Prostate gland (tissue), 2 donors: ENCODE data around the gene CYP4Z1. TPM values are rescaled to one million over a fixed set of nuclear protein-coding genes. Genes with fewer than 3 reads are reported as not detected.
A peak's percentile ranks its signal among the peaks of the same experiment; 100 is the strongest.

Experiments used
- DNase-seq: peaks from one replicate; pipeline ENCODE4 v3.0.0-alpha.2; 2019; ENCODE audit warnings: low spot score
- H3K27ac ChIP-seq, 2 donors: fragments of 200-600 bp; sonication (generic); 2 replicates each; pipeline ENCODE4 v1.5.1; 2017 to 2019
- H3K27me3 ChIP-seq: fragments of 200-600 bp; sonication (generic); replicated peaks from 2 replicates; pipeline ENCODE4 v1.5.1; 2019; ENCODE audit not compliant: insufficient read depth
- H3K36me3 ChIP-seq, 2 donors: fragments of 200-600 bp; sonication (generic); 1 replicate in 1 of 2; 2 replicates in 1 of 2; pipeline versions ENCODE4 v1.5.1 to v1.8.1; 2017 to 2019
- H3K4me1 ChIP-seq: fragments of 200-600 bp; sonication (generic); replicated peaks from 2 replicates; pipeline ENCODE4 v1.5.1; 2019
- H3K4me3 ChIP-seq, 2 donors: fragments of 200-600 bp; sonication (generic); 2 replicates each; pipeline ENCODE4 v1.5.1; 2017 to 2019
- H3K9me3 ChIP-seq: fragments of 200-600 bp; sonication (generic); 2 replicates; pipeline ENCODE4 v1.5.1; 2017
- POLR2A ChIP-seq: fragments of 450-650 bp; IDR thresholded peaks from one replicate; pipeline ENCODE4 v1.6.1; 2016; ENCODE audit warnings: antibody characterized with exemption, mild to moderate bottlenecking
- POLR2AphosphoS5 ChIP-seq: sonication (generic); formaldehyde crosslinking; IDR thresholded peaks from one replicate; pipeline ENCODE4 v1.6.1; 2017; ENCODE audit warnings: antibody characterized with exemption
- WGBS: methylation state at CpG from one replicate; pipeline ENCODE4 v1.1.5; 2018; 5-methylcytosine and 5-hydroxymethylcytosine counted together
- intact Hi-C: fragments of 100-400 bp; cut with DNase I; formaldehyde crosslinking; loops from one replicate; pipeline ENCODE4 v1.14.2; 2022
- total RNA-seq, 2 donors: library from RNA; depleted of rRNA; stranded (reverse); fragments of >200 nt; gene quantifications; one replicate each; pipeline ENCODE4 v1.1.0, GENCODE V29; 2016
- TF ChIP-seq, protein P1 (sequence below), 4 experiments: fragments of 200-600 bp in 2 of 4; fragments of 450-650 bp in 2 of 4; sonication (generic) in 2 of 4; IDR thresholded peaks; 1 replicate in 3 of 4; 2 replicates in 1 of 4; pipeline ENCODE4 v1.5.1; 2016 to 2019; ENCODE audit warnings: antibody characterized with exemption in 4 of 4, mild to moderate bottlenecking in 2 of 4, moderate library complexity in 2 of 4

Gene CYP4Z1, protein sequence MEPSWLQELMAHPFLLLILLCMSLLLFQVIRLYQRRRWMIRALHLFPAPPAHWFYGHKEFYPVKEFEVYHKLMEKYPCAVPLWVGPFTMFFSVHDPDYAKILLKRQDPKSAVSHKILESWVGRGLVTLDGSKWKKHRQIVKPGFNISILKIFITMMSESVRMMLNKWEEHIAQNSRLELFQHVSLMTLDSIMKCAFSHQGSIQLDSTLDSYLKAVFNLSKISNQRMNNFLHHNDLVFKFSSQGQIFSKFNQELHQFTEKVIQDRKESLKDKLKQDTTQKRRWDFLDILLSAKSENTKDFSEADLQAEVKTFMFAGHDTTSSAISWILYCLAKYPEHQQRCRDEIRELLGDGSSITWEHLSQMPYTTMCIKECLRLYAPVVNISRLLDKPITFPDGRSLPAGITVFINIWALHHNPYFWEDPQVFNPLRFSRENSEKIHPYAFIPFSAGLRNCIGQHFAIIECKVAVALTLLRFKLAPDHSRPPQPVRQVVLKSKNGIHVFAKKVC
- 1 to 10 TPM in 1 of 2 donors, under 1 TPM in 1; 0.87 to 2.0 TPM for total RNA-seq

DNA sequence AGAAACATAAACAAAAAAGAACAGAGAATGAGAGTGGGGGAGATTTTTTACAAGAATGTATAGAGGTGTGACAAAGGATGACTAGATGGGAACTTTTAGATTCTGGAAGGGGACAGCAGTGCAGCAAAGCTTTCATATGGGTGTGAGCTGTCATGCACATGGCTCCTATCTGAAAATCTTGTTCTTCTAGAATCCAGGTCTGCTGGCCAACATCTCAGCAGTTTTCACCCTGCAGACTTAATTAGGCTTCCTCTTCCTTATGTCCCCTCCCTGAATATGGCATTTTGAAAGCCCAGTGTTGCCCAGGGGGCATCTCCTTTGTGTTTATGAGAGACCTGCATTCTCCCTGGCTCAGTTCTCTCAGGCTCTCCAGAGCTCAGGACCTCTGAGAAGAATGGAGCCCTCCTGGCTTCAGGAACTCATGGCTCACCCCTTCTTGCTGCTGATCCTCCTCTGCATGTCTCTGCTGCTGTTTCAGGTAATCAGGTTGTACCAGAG, at the start of gene CYP4Z1:
Gene CYP4Z1, plus strand, starts transcription at position 135 of the 498 bp plus-strand sequence. Its CDS starts 260 bp downstream, at position 395.
- Histone ChIP-seq H3K9me3 (no peaks in the 10 kb centered on the region), H3K4me3 (no peak within 1 kb of the TSS), H3K27me3 (no peaks in the 10 kb centered on the region), H3K27ac (no peak within 1 kb of the TSS), H3K4me1 (no peaks in the 10 kb centered on the region), H3K36me3 (no peaks in the 10 kb centered on the region)
- intact Hi-C loops: no loop called here
- DNase-seq: no peak
- TF ChIP-seq, protein P1, sequence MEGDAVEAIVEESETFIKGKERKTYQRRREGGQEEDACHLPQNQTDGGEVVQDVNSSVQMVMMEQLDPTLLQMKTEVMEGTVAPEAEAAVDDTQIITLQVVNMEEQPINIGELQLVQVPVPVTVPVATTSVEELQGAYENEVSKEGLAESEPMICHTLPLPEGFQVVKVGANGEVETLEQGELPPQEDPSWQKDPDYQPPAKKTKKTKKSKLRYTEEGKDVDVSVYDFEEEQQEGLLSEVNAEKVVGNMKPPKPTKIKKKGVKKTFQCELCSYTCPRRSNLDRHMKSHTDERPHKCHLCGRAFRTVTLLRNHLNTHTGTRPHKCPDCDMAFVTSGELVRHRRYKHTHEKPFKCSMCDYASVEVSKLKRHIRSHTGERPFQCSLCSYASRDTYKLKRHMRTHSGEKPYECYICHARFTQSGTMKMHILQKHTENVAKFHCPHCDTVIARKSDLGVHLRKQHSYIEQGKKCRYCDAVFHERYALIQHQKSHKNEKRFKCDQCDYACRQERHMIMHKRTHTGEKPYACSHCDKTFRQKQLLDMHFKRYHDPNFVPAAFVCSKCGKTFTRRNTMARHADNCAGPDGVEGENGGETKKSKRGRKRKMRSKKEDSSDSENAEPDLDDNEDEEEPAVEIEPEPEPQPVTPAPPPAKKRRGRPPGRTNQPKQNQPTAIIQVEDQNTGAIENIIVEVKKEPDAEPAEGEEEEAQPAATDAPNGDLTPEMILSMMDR (IDR thresholded peaks at IDR 0.05): no peak
- TF ChIP-seq POLR2AphosphoS5 (no peak), POLR2A (no peak)

DNA sequence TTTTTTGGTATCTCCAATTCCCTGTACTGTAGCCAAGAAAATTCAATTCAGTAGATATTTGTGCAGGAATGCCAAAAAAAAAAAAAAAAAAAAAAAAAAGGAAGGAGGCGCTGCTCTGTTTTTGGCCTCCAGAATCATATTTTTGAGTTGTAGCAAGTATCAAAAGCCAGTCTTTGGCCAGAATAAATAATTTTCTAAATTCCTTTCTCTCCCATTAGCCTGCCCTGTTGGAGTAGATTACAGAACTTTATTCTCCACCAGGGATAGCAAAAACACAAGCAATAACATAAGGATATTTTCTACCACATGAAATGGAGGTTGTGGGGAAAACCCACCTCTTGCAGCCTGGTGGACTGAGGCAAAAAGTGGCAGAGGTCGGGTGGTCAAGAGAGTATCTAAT, 46.0 kb upstream of the CYP4Z1 start:
- DNase-seq: no peak
- intact Hi-C loops: no loop called here
- Histone ChIP-seq H3K27ac (no peak overlapping the region), H3K36me3 (no peaks in the 10 kb centered on the region), H3K4me1 (no peaks in the 10 kb centered on the region), H3K9me3 (no peaks in the 10 kb centered on the region), H3K4me3 (no peak overlapping the region), H3K27me3 (no peaks in the 10 kb centered on the region)
- TF ChIP-seq, protein P1 (IDR thresholded peaks at IDR 0.05): no peak
- no peak for TF ChIP-seq POLR2A
- no peak for TF ChIP-seq POLR2AphosphoS5
- WGBS: 84% methylated on average over 2 of the region's 2 CpGs

DNA sequence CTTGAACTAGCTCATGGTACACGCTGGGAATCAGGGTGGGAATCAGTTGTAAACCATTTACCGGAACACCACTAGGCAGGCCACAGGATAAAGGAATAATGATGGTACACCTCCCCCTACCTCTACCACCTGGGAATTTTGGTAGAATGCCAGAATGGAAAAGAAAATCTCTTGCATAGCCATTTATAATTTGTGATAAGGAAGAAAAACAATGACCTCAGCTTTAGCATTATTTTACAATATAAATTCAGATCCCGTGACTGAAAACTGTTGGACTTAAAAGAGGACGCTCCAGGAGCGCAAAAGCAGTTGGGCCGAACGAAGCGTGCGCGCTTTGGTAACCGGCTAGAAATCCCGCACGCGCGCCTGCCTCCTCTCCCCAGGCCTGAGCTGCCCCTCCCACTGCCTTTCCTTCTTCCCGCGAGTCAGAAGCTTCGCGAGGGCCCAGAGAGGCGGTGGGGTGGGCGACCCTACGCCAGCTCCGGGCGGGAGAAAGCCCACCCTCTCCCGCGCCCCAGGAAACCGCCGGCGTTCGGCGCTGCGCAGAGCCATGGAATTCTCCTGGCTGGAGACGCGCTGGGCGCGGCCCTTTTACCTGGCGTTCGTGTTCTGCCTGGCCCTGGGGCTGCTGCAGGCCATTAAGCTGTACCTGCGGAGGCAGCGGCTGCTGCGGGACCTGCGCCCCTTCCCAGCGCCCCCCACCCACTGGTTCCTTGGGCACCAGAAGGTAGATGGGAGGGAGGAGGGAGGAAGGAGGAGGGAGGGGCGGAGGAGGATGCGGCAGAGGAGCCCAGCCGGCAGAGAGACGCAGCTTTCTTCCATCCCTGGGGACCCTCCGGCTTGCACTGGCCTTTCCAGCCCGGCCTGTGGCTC, 43.5 kb upstream of the CYP4Z1 start, which contains the start of gene CYP4X1:
Gene CYP4X1, plus strand, starts transcription at position 402 of the 873 bp plus-strand sequence. Its CDS starts 149 bp downstream, at position 551.
- TF ChIP-seq, protein P1 (IDR thresholded peaks at IDR 0.05): no peak
- no peak for TF ChIP-seq POLR2A
- TF ChIP-seq POLR2AphosphoS5: no peak
- no peaks in the 10 kb centered on the region for H3K9me3 ChIP-seq
- H3K36me3 ChIP-seq: no peaks in the 10 kb centered on the region
- H3K4me3 ChIP-seq: peak within 1 kb of the TSS; percentile 25 to 34
- H3K27ac ChIP-seq: peak within 1 kb of the TSS in 1 of 2 donors; percentile 36
- no peaks in the 10 kb centered on the region for H3K4me1 ChIP-seq
- 2% methylated on average over 44 of the region's 49 CpGs for WGBS
- peak; percentile 24 for DNase-seq
- no peaks in the 10 kb centered on the region for H3K27me3 ChIP-seq
- intact Hi-C loops: no loop called here

DNA sequence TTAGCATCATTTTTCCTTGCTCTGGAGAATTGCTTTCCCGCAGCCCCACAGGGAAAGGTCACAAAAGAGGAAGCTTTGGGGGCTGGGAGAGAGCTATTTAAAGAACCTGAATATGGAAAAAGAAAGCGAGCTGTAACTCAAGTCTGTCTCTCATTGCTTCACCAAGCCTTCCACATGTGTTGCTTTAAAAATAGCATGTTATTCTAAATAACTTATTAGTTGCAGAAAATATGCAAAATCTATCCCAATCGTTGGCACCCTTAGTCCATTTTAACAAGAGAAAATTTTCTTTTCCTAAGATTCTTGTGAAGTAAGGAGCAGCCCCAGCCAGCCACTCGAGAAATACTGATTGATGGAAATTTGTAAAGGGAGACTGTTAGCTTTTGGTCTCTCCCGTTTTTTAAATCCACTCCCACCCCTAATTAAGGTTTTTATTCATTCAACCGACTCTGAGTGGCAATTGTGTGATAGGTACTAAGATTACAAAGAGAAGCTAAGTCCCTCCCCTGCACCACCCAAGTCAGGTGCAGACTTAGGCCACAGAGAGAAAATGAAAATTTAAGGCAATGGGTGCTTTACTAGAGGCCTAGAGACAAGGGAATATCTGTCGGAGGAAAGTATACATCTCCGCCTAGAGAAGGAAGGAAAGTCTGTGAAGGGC, 42.8 kb upstream of the CYP4Z1 start:
- intact Hi-C loops: no loop called here
- no peak for TF ChIP-seq POLR2AphosphoS5
- no peak for TF ChIP-seq POLR2A
- TF ChIP-seq, protein P1 (IDR thresholded peaks at IDR 0.05): no peak
- Histone ChIP-seq H3K4me1 (no peaks in the 10 kb centered on the region), H3K27ac (no peak overlapping the region), H3K27me3 (no peaks in the 10 kb centered on the region), H3K36me3 (no peaks in the 10 kb centered on the region), H3K9me3 (no peaks in the 10 kb centered on the region), H3K4me3 (peak overlapping the region; percentile 25 to 34)
- 38% methylated on average over 8 of the region's 8 CpGs for WGBS
- no peak for DNase-seq
